ENCODE measurements around the gene RNU6-1.

RNU6-1 gene

DNA sequence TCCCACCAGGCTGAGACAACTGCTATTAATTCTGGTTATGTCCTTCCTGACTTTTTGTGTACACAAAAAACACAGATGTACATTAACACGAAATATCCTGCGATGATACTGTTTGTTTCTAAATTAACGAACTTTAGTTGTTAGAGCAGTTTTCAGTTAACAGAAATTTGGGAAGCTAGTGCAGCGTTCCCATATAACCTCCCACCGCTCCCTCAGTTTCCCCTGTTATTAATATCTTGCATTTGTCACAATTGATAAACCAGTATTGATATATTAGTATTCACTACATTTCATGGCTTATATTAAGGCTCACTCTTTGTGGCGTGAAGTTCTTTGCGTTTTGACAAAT, 45.3 kb upstream of the RNU6-1 start:
- no peak for DNase-seq (ENCODE audit: low read depth in 1 of 2, low spot score in 1 of 2)
- peak overlapping the region; percentile 40 for H3K4me3 ChIP-seq (replicated peaks; ENCODE audit: insufficient read depth, low read length)
- H3K27ac ChIP-seq (replicated peaks) = peak overlapping the region; percentile 79
- H3K27me3 ChIP-seq (ENCODE audit: insufficient read depth, poor library complexity, severe bottlenecking) = no peaks in the 10 kb centered on the region
- no peak for TF ChIP-seq SPI1 (IDR thresholded peaks at IDR 0.05; ENCODE audit: borderline replicate concordance, low read depth)
- TF ChIP-seq, protein P1, sequence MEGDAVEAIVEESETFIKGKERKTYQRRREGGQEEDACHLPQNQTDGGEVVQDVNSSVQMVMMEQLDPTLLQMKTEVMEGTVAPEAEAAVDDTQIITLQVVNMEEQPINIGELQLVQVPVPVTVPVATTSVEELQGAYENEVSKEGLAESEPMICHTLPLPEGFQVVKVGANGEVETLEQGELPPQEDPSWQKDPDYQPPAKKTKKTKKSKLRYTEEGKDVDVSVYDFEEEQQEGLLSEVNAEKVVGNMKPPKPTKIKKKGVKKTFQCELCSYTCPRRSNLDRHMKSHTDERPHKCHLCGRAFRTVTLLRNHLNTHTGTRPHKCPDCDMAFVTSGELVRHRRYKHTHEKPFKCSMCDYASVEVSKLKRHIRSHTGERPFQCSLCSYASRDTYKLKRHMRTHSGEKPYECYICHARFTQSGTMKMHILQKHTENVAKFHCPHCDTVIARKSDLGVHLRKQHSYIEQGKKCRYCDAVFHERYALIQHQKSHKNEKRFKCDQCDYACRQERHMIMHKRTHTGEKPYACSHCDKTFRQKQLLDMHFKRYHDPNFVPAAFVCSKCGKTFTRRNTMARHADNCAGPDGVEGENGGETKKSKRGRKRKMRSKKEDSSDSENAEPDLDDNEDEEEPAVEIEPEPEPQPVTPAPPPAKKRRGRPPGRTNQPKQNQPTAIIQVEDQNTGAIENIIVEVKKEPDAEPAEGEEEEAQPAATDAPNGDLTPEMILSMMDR (IDR thresholded peaks at IDR 0.05; ENCODE audit: insufficient read depth, low read length) = no peak
- no peak for TF ChIP-seq GABPA (IDR thresholded peaks at IDR 0.05; ENCODE audit: low read depth)

DNA sequence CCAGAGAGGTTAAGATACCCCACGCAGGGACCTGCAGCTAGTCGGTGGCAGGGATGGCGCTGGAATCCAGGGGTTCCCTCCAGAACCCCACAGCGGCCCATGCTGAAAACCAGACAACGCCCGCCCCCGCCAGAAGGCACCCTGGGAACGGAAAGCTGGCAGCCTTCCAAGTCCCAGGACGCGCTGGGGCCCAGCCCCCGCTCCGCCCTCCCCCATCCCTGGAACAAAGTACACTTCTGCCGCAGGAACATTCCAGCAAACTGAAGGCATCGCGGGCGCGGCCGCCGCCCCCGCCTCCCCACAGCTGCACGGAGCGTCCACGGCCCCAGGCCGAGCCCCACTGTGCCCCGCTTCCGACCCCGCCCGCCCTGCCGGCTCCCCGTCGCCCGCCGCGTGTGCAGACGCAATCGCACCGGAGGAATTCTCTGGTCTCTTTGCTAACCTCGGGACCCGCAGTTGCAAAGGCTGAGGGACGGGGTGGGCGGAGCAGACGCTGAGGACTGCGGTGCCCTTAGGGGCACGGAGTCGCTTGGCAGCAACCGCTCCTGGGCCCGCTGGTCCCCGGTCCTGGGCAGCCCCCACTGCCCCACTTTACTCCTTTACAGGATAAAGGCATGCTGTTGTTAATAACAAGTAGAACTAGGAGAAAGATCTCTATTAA, 44.8 kb upstream of the RNU6-1 start:
- peak; percentile 81 for TF ChIP-seq POLR2AphosphoS5 (IDR thresholded peaks at IDR 0.05; ENCODE audit: low read depth)
- no peak for TF ChIP-seq SPI1 (IDR thresholded peaks at IDR 0.05; ENCODE audit: borderline replicate concordance, low read depth)
- TF ChIP-seq, protein P2, sequence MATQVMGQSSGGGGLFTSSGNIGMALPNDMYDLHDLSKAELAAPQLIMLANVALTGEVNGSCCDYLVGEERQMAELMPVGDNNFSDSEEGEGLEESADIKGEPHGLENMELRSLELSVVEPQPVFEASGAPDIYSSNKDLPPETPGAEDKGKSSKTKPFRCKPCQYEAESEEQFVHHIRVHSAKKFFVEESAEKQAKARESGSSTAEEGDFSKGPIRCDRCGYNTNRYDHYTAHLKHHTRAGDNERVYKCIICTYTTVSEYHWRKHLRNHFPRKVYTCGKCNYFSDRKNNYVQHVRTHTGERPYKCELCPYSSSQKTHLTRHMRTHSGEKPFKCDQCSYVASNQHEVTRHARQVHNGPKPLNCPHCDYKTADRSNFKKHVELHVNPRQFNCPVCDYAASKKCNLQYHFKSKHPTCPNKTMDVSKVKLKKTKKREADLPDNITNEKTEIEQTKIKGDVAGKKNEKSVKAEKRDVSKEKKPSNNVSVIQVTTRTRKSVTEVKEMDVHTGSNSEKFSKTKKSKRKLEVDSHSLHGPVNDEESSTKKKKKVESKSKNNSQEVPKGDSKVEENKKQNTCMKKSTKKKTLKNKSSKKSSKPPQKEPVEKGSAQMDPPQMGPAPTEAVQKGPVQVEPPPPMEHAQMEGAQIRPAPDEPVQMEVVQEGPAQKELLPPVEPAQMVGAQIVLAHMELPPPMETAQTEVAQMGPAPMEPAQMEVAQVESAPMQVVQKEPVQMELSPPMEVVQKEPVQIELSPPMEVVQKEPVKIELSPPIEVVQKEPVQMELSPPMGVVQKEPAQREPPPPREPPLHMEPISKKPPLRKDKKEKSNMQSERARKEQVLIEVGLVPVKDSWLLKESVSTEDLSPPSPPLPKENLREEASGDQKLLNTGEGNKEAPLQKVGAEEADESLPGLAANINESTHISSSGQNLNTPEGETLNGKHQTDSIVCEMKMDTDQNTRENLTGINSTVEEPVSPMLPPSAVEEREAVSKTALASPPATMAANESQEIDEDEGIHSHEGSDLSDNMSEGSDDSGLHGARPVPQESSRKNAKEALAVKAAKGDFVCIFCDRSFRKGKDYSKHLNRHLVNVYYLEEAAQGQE (IDR thresholded peaks at IDR 0.05; ENCODE audit: insufficient replicate concordance, low read depth) = no peak
- Histone ChIP-seq H3K27me3 (ENCODE audit: insufficient read depth, poor library complexity, severe bottlenecking) (no peaks in the 10 kb centered on the region), H3K4me3 (replicated peaks; ENCODE audit: insufficient read depth, low read length) (peak overlapping the region; percentile 40), H3K27ac (replicated peaks) (peak overlapping the region; percentile 79)
- peak; percentile 68 to 83 for DNase-seq (ENCODE audit: low read depth in 1 of 2, low spot score in 1 of 2)

DNA sequence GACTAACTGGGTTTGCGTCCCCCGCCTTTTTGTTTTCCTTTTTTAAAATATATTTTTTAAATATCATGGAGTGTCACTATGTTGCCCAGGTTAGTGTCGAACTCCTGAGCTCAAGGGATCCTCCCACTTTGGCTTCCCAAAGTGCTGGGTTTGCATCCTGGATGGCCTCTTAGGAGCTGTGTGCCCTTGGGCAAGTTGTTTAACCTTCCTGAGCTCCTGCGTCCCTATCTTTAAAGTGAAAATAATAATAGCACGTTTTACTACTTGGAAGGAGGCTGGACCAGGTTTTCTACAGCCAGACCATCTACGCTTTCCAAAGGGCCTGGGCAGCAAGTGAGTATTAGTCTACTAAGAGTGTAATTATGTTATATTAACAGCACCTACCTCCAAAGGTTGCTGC, 44.2 kb upstream of the RNU6-1 start:
- TF ChIP-seq GABPA (IDR thresholded peaks at IDR 0.05; ENCODE audit: low read depth) = no peak
- no peak for TF ChIP-seq POLR2AphosphoS5 (IDR thresholded peaks at IDR 0.05; ENCODE audit: low read depth)
- TF ChIP-seq, protein P2 (IDR thresholded peaks at IDR 0.05; ENCODE audit: insufficient replicate concordance, low read depth) = no peak
- TF ChIP-seq, protein P1 (IDR thresholded peaks at IDR 0.05; ENCODE audit: insufficient read depth, low read length) = no peak
- no peak for TF ChIP-seq SPI1 (IDR thresholded peaks at IDR 0.05; ENCODE audit: borderline replicate concordance, low read depth)
- H3K27me3 ChIP-seq (ENCODE audit: insufficient read depth, poor library complexity, severe bottlenecking) = no peaks in the 10 kb centered on the region
- H3K4me3 ChIP-seq (replicated peaks; ENCODE audit: insufficient read depth, low read length) = no peak overlapping the region; the same call in 1 of the 2 replicates
- DNase-seq (ENCODE audit: low read depth in 1 of 2, low spot score in 1 of 2) = no peak
- peak overlapping the region; percentile 79 for H3K27ac ChIP-seq (replicated peaks)

DNA sequence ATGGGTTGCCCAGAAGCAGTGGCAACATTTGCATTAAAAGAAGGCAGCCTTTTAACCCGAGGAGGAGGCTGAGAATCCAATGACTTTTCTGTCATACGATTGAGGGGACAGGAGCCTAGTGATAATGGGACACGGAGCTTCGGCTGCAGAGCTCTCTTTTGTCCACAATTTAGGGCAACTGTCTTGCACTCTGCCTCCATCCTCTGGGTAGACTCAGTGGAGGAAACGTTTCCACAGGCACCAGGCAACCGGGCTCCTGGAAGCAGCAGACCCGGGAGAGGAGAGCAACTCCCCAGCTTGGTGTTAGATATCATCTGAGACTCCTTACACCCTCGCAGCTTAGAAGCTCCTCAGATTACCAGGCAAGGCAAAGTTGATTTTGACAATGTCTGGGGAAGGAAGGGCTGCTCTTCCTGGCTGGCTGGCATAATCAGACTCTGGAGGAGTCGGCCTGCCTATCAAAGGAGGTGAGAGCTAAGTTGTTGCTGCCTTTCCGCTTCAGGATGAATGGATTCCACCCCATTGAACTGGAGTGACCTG, 43.5 kb upstream of the RNU6-1 start:
- H3K27ac ChIP-seq (replicated peaks) = peak overlapping the region; percentile 70
- TF ChIP-seq POLR2AphosphoS5 (IDR thresholded peaks at IDR 0.05; ENCODE audit: low read depth) (no peak), SPI1 (IDR thresholded peaks at IDR 0.05; ENCODE audit: borderline replicate concordance, low read depth) (no peak), GABPA (IDR thresholded peaks at IDR 0.05; ENCODE audit: low read depth) (no peak)
- TF ChIP-seq, protein P2 (IDR thresholded peaks at IDR 0.05; ENCODE audit: insufficient replicate concordance, low read depth) = no peak
- TF ChIP-seq, protein P1 (IDR thresholded peaks at IDR 0.05; ENCODE audit: insufficient read depth, low read length) = no peak
- no peak overlapping the region for H3K4me3 ChIP-seq (replicated peaks; ENCODE audit: insufficient read depth, low read length)
- H3K27me3 ChIP-seq (ENCODE audit: insufficient read depth, poor library complexity, severe bottlenecking) = no peaks in the 10 kb centered on the region
- no peak for DNase-seq (ENCODE audit: low read depth in 1 of 2, low spot score in 1 of 2)
